ENCODE results near the gene BMP2K.
"Not testable (repeated sequence)": the region's sequence is repeated elsewhere in the genome, so short reads cannot be mapped to it uniquely, and the experiment has no call there.

Gene BMP2K

DNA sequence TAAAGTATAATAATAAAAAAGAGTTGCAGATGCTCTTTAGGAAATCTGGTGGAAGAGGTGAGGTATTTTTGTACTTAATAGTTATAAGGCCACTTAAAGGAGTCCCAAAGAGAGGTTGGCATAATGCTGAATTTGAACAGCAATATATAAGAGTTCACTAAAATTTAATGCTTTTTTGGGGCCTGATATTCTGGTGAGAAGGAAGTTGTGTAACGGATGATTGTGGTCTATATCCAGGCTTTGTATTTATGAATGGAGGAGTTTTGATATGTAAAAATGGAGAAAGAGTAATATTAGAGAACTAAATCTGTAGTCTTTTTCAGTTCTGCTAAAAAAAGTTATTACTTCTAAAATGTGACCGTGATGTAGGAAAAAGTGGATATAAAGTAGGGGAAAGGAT lies 20.4 kb downstream of the BMP2K start:
- no peak for DNase-seq

DNA sequence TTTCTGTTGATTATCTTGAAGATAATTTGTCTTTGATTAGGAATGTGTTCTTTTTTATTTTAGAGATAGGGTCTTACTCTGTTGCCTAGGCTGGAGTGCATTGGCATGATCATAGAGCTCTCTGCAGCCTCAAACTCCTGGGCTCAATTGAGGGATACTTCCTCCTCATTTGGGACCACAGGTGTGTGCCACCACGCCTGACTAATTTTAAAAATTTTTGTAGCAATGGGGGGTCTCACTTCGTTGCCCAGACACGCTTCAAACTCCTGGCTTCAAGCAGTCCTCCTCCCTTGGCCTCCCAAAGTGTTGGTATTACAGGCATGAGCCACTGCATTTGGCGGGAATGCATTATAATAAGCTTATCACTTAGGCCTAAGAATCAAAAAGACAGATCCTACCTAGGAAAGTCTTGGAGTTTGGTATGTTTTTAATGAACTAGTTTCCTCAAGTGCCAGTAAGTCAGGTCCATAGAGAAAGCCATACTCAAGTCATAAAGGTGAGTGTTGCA lies 21.7 kb downstream of the BMP2K start:
- no peak for DNase-seq

DNA sequence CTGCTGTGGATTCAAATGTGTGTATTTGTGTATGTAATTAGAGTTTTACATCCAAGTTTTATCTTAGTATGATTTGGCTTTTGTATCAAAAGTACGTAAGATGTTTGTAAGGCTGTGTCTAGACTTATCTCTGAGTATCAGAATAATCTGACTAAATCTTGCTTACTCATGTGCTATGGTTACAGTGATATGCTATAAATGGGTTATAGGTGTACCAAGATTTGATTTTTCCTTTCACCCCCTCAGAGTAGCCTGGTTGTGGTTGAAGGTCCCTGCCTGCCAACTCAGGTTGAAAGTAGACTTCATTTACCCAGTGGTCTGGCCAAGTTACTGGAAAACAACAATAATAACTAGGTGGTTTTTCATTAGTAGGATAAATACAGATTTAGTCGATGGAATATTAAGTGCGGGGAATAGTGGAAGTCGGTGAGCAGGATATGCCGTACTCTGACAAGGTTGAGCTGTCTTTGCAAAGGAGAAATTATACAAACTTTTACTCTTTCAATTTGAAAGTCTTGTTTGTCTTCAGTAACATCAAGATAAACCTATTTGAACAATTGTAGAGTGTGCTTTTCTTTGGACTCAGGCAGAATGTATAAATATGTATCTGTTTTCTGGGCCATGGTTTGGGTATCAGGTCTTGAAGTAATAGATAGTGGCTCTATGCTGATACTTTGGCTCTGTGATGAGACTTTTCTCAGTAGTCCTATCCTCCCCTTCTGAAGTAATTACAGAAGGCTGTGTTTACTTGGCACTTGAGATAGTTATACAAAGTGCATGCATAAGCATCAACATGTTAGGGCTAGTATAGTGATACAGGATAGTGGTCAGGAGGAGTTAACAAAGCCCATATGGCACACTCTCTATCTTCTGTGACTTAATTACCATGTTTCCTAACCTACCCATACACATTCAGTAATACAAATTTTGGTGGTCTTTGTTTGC lies 23.7 kb downstream of the BMP2K start:
- peak; percentile 18 for DNase-seq

GRCh38 chr4:78800965-78801364 lies 24.8 kb downstream of the BMP2K start:
- DNase-seq = no peak

- DNase-seq = no peak
Observed at GRCh38 chr4:78803983-78804382, 27.8 kb downstream of the BMP2K start.

DNA sequence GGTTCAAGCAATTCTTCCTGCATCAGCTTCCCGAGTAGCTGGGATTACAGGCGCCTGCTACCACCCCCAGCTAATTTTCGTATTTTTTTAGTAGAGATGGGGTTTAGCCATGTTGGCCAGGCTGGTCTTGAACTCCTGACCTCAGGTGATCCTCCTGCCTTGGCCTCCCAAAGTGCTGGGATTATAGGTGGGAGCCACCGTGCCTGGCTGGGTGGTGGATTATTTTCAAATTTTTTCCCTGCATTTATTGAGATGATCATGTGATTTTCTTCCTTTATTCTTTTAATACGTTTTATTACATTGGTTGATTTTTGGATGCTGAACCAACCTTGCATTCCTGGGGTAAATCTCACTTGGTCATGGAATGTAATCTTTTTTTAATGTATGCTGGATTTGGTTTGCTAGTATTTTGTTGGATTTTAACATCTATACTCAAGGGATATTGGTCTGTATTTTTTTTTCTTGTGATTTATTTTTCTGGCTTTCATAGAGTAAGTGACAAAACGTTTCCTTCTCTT lies 30.9 kb downstream of the BMP2K start:
- DNase-seq = no peak

GRCh38 chr4:78809295-78809694 lies 33.1 kb downstream of the BMP2K start:
- no peak for DNase-seq

- no peak for DNase-seq
Observed at GRCh38 chr4:78809928-78810835, 34.0 kb downstream of the BMP2K start.

DNA sequence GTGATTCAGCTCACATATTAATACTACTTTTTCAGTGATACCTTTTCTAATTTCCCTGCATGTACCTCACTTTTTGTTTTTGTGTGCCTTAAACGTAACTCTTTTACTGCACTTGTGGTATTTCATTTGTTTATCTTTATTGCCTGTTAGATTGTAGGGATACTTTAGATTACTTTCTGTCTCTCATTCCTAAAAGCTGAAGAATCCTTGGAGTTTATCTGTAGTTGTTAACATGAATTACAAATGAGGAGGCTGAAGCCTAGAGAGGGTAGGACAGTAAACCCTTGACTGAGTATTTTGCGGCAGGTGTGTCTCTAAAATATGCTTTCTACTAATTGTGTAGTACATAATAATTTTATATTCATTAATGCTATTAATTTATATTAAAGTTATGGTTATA lies 34.9 kb downstream of the BMP2K start:
- DNase-seq = no peak

DNA sequence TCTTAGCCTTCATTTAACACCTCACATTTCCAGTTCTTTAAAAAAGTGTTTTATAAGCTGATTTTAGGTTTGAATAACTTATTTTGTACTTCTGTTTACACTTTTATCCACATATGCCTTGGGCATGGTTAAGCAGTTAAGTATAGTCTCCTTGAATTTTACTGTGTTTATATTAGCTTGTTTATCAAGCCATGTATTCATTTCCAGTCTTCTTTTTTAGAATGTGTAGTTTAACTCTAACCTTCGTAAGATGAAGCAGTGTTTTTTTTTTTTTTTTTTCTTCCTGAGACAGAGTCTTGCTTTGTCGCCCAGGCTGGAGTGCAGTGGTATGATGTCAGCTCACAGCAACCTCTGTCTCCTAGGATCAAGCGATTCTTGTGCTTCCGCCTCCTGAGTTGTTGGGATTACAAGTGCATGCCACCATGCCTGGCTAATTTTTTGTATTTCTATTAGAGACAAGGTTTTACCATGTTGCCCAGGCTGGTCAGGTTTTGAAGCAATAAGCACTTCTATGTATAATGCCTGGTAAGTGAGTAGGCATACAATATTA lies 42.5 kb downstream of the BMP2K start:
- DNase-seq = no peak

GRCh38 chr4:78824001-78824400 lies 47.9 kb downstream of the BMP2K start:
- DNase-seq = no peak

DNA sequence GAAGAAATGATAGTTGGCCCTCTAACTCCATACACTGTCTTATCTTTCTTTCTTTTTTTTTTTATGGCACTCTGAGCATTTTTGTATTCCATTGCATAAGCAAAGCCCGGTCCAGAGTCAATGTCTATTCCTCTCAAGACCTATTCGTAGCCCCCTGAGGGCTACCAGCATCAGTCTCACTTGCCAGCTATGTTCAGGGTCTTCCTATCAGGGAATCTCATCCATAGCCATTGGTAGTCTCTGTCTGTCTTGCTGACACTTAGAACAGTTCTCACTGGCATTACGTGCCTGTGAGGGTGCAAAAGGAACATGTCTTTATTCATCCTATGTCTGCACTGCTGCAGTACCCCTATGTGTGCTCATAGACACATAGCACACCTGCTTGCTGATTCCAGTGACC lies 51.0 kb downstream of the BMP2K start:
- no peak for DNase-seq

DNA sequence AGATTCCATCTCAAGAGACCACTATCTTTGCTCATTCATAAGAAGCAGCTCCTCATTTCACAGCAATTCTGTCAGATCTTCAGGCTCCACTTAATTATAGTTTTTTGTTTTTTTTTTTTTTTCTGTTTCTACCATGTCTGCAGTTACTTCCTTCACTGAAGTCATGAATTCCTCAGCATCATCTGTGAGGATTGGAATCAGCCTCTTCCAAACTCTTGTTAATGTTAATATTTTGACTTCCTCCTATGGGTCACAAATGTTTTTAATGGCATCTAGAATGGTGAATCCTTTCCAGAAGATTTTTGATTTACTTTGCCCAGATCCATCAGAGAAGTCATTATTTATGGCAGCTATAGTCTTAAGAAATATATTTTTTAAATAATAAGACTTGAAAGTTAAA lies 53.1 kb downstream of the BMP2K start:
- DNase-seq = no peak

GRCh38 chr4:78839676-78840075 lies 63.5 kb downstream of the BMP2K start:
- not testable (repeated sequence) for DNase-seq

- DNase-seq = not testable (repeated sequence)
Observed at GRCh38 chr4:78840286-78840685, 64.1 kb downstream of the BMP2K start.

- DNase-seq = no peak
Observed at GRCh38 chr4:78845472-78845871, 69.3 kb downstream of the BMP2K start.

DNA sequence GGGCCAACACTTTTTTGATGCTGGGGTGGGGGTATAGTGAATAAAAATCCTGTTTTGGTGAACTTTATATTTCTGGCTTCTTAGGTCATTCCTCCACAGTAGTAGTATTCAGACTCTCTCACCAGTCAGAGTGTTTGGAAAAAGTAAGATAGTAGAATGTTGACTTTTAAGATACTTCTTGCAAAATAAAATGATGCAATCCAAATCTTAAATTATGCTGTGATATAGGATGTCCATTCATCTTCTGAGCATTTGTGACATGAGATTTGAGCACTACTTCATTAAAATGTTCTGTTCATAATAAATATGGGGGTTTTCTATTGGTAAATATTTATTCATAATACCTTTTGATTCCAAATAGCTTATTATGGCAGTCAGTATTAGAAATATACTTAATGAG lies 70.1 kb downstream of the BMP2K start:
- no peak for DNase-seq

GRCh38 chr4:78862314-78862737 lies 86.2 kb downstream of the BMP2K start:
- no peak for DNase-seq

DNA sequence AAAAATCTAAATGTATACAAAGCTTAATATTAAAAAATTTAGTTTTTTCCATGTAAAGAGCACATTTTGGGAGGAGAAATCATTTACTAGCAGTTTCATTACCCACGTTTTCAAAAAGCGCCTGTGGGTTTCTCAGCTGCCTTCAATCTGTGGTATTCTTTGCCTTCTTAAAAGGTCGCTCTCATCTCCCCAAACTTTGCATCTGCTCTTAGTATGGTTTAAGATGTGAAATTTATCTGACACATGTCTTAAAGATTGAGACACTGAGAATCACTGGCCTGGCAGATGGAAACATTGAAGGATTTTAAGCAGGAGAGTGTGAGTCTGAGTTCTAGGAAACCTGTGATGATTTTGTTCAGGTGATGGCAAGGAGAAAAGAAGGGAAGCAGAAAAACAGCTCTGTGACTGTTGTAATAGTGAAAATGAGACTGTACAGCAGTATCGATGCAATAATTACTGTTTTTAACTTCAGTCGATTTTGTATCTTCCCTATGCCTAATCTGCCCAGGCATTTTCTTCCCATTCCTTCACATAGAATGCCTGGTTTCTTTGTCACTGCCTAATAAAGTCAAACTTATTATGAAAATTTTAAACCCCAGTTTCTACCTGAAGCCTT lies 87.2 kb downstream of the BMP2K start:
- no peak for DNase-seq

GRCh38 chr4:78863991-78864390 lies 87.8 kb downstream of the BMP2K start:
- DNase-seq = no peak

DNA sequence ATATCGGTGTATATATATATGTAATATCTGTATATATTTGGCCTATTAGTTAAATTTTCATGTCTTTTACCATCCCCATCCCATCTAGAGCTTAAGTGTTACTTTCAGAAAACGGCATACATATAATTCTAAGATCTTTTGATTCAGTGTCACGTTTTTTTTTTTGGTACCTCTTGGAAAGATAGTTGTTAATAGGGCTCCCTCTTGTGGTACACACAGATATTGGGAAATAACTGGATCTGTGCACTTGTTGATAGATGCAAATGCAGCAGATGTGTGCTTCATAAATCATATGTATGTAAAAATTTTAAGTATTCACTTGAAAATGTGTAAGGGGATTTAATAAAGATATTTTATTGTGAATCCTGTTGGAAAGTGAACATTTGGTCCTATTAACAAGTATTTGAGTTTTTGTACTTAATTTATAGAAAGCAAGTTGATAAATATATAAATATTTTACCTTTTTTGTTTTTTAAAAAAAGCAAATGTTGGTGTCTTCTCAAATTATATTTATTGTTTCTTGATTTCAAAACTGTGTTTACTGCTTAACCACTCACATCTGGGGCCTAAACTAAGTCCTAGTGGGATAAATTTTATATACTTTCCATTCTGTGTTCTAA lies 88.4 kb downstream of the BMP2K start:
- peak; percentile 61 for DNase-seq

GRCh38 chr4:78865451-78865850 lies 89.3 kb downstream of the BMP2K start:
- no peak for DNase-seq

Measured in NCI-H345 (cell line).